T-helper 17 cell (primary cell): ENCODE results near the gene MRPL17. TPM values are rescaled to one million over a fixed set of nuclear protein-coding genes. Genes with fewer than 3 reads are reported as not detected.

Experiments used
- ATAC-seq: fragments of 150-1000 bp; cut with Tn5 transposase; 2 replicates; pipeline ENCODE4 v1.10.0; 2021; ENCODE audit warnings: mild to moderate bottlenecking, moderate library complexity
- DNase-seq, 3 donors: peaks; one replicate each; pipeline versions ENCODE4 v3.0.0 to v3.0.0-alpha.2; 2020 to 2021
- H3K9me3 ChIP-seq: one replicate; pipeline ENCODE4 v1.7.0; 2013; ENCODE audit warnings: low read length, mild to moderate bottlenecking; ENCODE audit not compliant: control insufficient read depth, poor library complexity, severe bottlenecking
- H3K27ac Mint-ChIP-seq: one replicate; pipeline ENCODE4 v1.8.0; 2022; ENCODE audit warnings: mild to moderate bottlenecking, moderate library complexity, mixed read lengths
- H3K27me3 Mint-ChIP-seq: one replicate; pipeline ENCODE4 v1.8.0; 2022; ENCODE audit warnings: mixed read lengths
- H3K36me3 Mint-ChIP-seq: one replicate; pipeline ENCODE4 v1.8.0; 2022; ENCODE audit warnings: low read depth, mixed read lengths
- H3K4me1 Mint-ChIP-seq: one replicate; pipeline ENCODE4 v1.8.0; 2022; ENCODE audit warnings: mild to moderate bottlenecking, mixed read lengths
- H3K4me3 Mint-ChIP-seq: one replicate; pipeline ENCODE4 v1.8.0; 2022; ENCODE audit warnings: mild to moderate bottlenecking, moderate library complexity, mixed read lengths
- total RNA-seq, 4 donors: library from RNA in 2 of 4; stranded (reverse) in 2 of 4; gene quantifications; one replicate each; pipeline ENCODE4 v1.2.3 and lab custom pipeline; 2022 to 2026

The MRPL17 gene
- total RNA-seq, 2 donors from 2014 or later, result 10.9 TPM

- Mint-ChIP-seq H3K27me3 (no peaks in the 10 kb centered on the region), H3K4me3 (no peak overlapping the region), H3K27ac (no peak overlapping the region), H3K4me1 (no peaks in the 10 kb centered on the region), H3K36me3 (no peaks in the 10 kb centered on the region)
- no peaks in the 10 kb centered on the region for H3K9me3 ChIP-seq
- no peak for ATAC-seq
- no peak for DNase-seq
Observed at GRCh38 chr11:6646071-6646470, 37.1 kb downstream of the MRPL17 start.

GRCh38 chr11:6642957-6643356 lies 40.2 kb downstream of the MRPL17 start:
- no peak for DNase-seq
- H3K9me3 ChIP-seq, result no peaks in the 10 kb centered on the region
- Mint-ChIP-seq H3K4me1 (peaks cover 4% of the 10 kb centered on the region), H3K4me3 (no peak overlapping the region), H3K36me3 (no peaks in the 10 kb centered on the region), H3K27me3 (no peaks in the 10 kb centered on the region), H3K27ac (no peak overlapping the region)
- ATAC-seq, result no peak

GRCh38 chr11:6640985-6641701 lies 42.0 kb downstream of the MRPL17 start:
- no peaks in the 10 kb centered on the region for H3K27me3 Mint-ChIP-seq
- no peaks in the 10 kb centered on the region for H3K36me3 Mint-ChIP-seq
- ATAC-seq (no peak), DNase-seq (no peak)
- H3K4me1 Mint-ChIP-seq, result peaks cover 4% of the 10 kb centered on the region
- no peak overlapping the region for H3K27ac Mint-ChIP-seq
- no peak overlapping the region for H3K4me3 Mint-ChIP-seq
- no peaks in the 10 kb centered on the region for H3K9me3 ChIP-seq

GRCh38 chr11:6640036-6640984 lies 42.8 kb downstream of the MRPL17 start:
- peaks cover 4% of the 10 kb centered on the region for H3K4me1 Mint-ChIP-seq
- no peak overlapping the region for H3K4me3 Mint-ChIP-seq
- no peaks in the 10 kb centered on the region for H3K36me3 Mint-ChIP-seq
- no peak overlapping the region for H3K27ac Mint-ChIP-seq
- H3K27me3 Mint-ChIP-seq, result no peaks in the 10 kb centered on the region
- H3K9me3 ChIP-seq, result no peaks in the 10 kb centered on the region
- DNase-seq (no peak), ATAC-seq (no peak)

- no peak for DNase-seq
- no peaks in the 10 kb centered on the region for H3K27me3 Mint-ChIP-seq
- H3K9me3 ChIP-seq, result no peaks in the 10 kb centered on the region
- H3K4me3 Mint-ChIP-seq, result no peak overlapping the region
- H3K36me3 Mint-ChIP-seq, result no peaks in the 10 kb centered on the region
- peaks cover 4% of the 10 kb centered on the region for H3K4me1 Mint-ChIP-seq
- H3K27ac Mint-ChIP-seq, result no peak overlapping the region
- ATAC-seq, result no peak
Observed at GRCh38 chr11:6638429-6638828, 44.7 kb downstream of the MRPL17 start.

- no peak overlapping the region for H3K27ac Mint-ChIP-seq
- H3K9me3 ChIP-seq, result no peaks in the 10 kb centered on the region
- peaks cover 4% of the 10 kb centered on the region for H3K4me1 Mint-ChIP-seq
- no peak for DNase-seq
- no peak for ATAC-seq
- H3K36me3 Mint-ChIP-seq, result no peaks in the 10 kb centered on the region
- no peaks in the 10 kb centered on the region for H3K27me3 Mint-ChIP-seq
- H3K4me3 Mint-ChIP-seq, result no peak overlapping the region
Observed at GRCh38 chr11:6637871-6638270, 45.3 kb downstream of the MRPL17 start.

GRCh38 chr11:6636480-6636879 lies 46.7 kb downstream of the MRPL17 start:
- H3K27ac Mint-ChIP-seq, result no peak overlapping the region
- no peak for DNase-seq

GRCh38 chr11:6635082-6635932 lies 47.8 kb downstream of the MRPL17 start:
- Mint-ChIP-seq H3K27ac (no peak overlapping the region), H3K4me3 (no peak overlapping the region), H3K27me3 (no peaks in the 10 kb centered on the region), H3K4me1 (peaks cover 10% of the 10 kb centered on the region), H3K36me3 (no peaks in the 10 kb centered on the region)
- no peaks in the 10 kb centered on the region for H3K9me3 ChIP-seq
- DNase-seq (no peak), ATAC-seq (no peak)

More at GRCh38 chr11:6636480-6636879, 46.7 kb downstream of the MRPL17 start:
- no peaks in the 10 kb centered on the region for H3K36me3 Mint-ChIP-seq
- H3K4me1 Mint-ChIP-seq, result peaks cover 8% of the 10 kb centered on the region
- no peaks in the 10 kb centered on the region for H3K27me3 Mint-ChIP-seq
- H3K4me3 Mint-ChIP-seq, result no peak overlapping the region
- no peaks in the 10 kb centered on the region for H3K9me3 ChIP-seq
- no peak for ATAC-seq

- no peak for ATAC-seq
- Mint-ChIP-seq H3K4me1 (peaks cover 10% of the 10 kb centered on the region), H3K27me3 (no peaks in the 10 kb centered on the region), H3K36me3 (no peaks in the 10 kb centered on the region), H3K27ac (no peak overlapping the region), H3K4me3 (no peak overlapping the region)
- H3K9me3 ChIP-seq, result no peaks in the 10 kb centered on the region
- DNase-seq, result no peak
Observed at GRCh38 chr11:6634534-6634933, 48.6 kb downstream of the MRPL17 start.

GRCh38 chr11:6633422-6634408 lies 49.4 kb downstream of the MRPL17 start:
- ATAC-seq (no peak), DNase-seq (no peak)
- H3K27me3 Mint-ChIP-seq, result no peaks in the 10 kb centered on the region
- H3K36me3 Mint-ChIP-seq, result no peaks in the 10 kb centered on the region
- no peak overlapping the region for H3K27ac Mint-ChIP-seq
- no peak overlapping the region for H3K4me3 Mint-ChIP-seq
- peaks cover 6% of the 10 kb centered on the region for H3K4me1 Mint-ChIP-seq
- no peaks in the 10 kb centered on the region for H3K9me3 ChIP-seq

- ATAC-seq, result no peak
- Mint-ChIP-seq H3K4me3 (no peak overlapping the region), H3K27ac (no peak overlapping the region), H3K4me1 (peaks cover 16% of the 10 kb centered on the region), H3K27me3 (no peaks in the 10 kb centered on the region), H3K36me3 (peaks cover 4% of the 10 kb centered on the region)
- H3K9me3 ChIP-seq, result no peaks in the 10 kb centered on the region
- DNase-seq, result no peak
Observed at GRCh38 chr11:6632116-6633073, 50.7 kb downstream of the MRPL17 start.
